Measurements from ENCODE around the gene PTPRD.

DNA sequence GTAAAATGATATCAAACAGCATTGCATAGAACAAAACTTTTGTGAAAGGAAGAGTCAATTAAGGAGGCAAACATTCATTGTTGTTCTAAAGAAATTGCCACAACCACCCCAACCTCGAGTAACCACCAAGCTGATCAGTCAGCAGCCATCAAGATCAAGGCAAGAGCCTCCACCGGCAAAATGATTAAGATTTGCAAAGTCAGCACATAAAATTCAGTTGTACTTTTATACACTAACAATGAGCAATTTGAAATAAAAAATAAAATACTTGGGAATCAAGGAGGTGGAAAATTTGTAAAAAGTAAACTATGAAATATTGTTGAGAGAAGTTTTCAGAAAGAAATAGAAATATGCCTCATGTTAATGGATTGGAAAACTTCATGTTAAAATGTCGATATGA is 1118.5 kb downstream of the PTPRD start:
- TF ChIP-seq, protein P1, sequence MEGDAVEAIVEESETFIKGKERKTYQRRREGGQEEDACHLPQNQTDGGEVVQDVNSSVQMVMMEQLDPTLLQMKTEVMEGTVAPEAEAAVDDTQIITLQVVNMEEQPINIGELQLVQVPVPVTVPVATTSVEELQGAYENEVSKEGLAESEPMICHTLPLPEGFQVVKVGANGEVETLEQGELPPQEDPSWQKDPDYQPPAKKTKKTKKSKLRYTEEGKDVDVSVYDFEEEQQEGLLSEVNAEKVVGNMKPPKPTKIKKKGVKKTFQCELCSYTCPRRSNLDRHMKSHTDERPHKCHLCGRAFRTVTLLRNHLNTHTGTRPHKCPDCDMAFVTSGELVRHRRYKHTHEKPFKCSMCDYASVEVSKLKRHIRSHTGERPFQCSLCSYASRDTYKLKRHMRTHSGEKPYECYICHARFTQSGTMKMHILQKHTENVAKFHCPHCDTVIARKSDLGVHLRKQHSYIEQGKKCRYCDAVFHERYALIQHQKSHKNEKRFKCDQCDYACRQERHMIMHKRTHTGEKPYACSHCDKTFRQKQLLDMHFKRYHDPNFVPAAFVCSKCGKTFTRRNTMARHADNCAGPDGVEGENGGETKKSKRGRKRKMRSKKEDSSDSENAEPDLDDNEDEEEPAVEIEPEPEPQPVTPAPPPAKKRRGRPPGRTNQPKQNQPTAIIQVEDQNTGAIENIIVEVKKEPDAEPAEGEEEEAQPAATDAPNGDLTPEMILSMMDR (IDR thresholded peaks at IDR 0.05 in 4 of 5, conservative IDR thresholded peaks at IDR 0.05 in 1 of 5), result no peak
- TF ChIP-seq POLR2A (IDR thresholded peaks at IDR 0.05), result no peak
